Neutrophil (primary cell): ENCODE data around the gene PIK3R6.
A peak's percentile ranks its signal among the peaks of the same experiment; 100 is the strongest.

Experiments
- H3K27ac ChIP-seq: fragments of 200-600 bp; sonication (generic); 2 replicates; pipeline ENCODE4 v1.5.1; 2016; ENCODE audit warnings: mild to moderate bottlenecking, moderate library complexity
- H3K27me3 ChIP-seq: fragments of 200-600 bp; sonication (generic); 2 replicates; pipeline ENCODE4 v1.6.0; 2016; ENCODE audit warnings: mild to moderate bottlenecking
- H3K36me3 ChIP-seq: fragments of 200-600 bp; sonication (generic); 2 replicates; pipeline ENCODE4 v1.5.1; 2017
- H3K4me1 ChIP-seq, 2 experiments: fragments of 200-600 bp in 1 of 2; sonication (generic) in 1 of 2; 1 replicate in 1 of 2; 2 replicates in 1 of 2; pipeline versions ENCODE4 v1.5.1 to v1.6.1; 2013 to 2016; ENCODE audit warnings: low read depth in 1 of 2, low read length in 1 of 2, mild to moderate bottlenecking in 1 of 2, moderate library complexity in 1 of 2; ENCODE audit not compliant: control insufficient read depth in 1 of 2, insufficient read depth in 1 of 2
- H3K4me3 ChIP-seq, 2 experiments: fragments of 200-600 bp in 1 of 2; sonication (generic) in 1 of 2; 1 replicate in 1 of 2; 2 replicates in 1 of 2; pipeline ENCODE4 v1.5.1; 2013 to 2016; ENCODE audit warnings: low read depth in 1 of 2, low read length in 1 of 2, mild to moderate bottlenecking in 1 of 2, moderate library complexity in 1 of 2
- H3K9me3 ChIP-seq: fragments of 200-600 bp; sonication (generic); 2 replicates; pipeline ENCODE4 v1.5.1; 2016
- CTCF ChIP-seq: fragments of 200-600 bp; sonication (generic); IDR thresholded peaks from 2 replicates; pipeline ENCODE4 v1.5.1; 2016; ENCODE audit warnings: antibody characterized with exemption

PIK3R6 gene

GRCh38 chr17:8883353-8883752 is 15.9 kb upstream of the PIK3R6 start:
- Histone ChIP-seq H3K36me3 (peaks cover 100% of the 10 kb centered on the region), H3K4me3 (no peak overlapping the region), H3K27ac (no peak overlapping the region), H3K9me3 (no peaks in the 10 kb centered on the region), H3K4me1 (no peaks in the 10 kb centered on the region), H3K27me3 (no peaks in the 10 kb centered on the region)
- no peak for TF ChIP-seq CTCF

GRCh38 chr17:8881606-8882005 is 14.1 kb upstream of the PIK3R6 start:
- no peaks in the 10 kb centered on the region for H3K9me3 ChIP-seq
- H3K27ac ChIP-seq: peak overlapping the region; percentile 10
- no peak overlapping the region for H3K4me3 ChIP-seq
- no peak for TF ChIP-seq CTCF
- H3K4me1 ChIP-seq: no peaks in the 10 kb centered on the region
- H3K27me3 ChIP-seq: no peaks in the 10 kb centered on the region
- H3K36me3 ChIP-seq: peaks cover 97% of the 10 kb centered on the region

- Histone ChIP-seq H3K27me3 (no peaks in the 10 kb centered on the region), H3K4me1 (no peaks in the 10 kb centered on the region), H3K4me3 (no peak overlapping the region), H3K36me3 (peaks cover 95% of the 10 kb centered on the region), H3K27ac (peak overlapping the region; percentile 7), H3K9me3 (no peaks in the 10 kb centered on the region)
- TF ChIP-seq CTCF: no peak
Measured at GRCh38 chr17:8880466-8880865, 13.0 kb upstream of the PIK3R6 start.

GRCh38 chr17:8879410-8879809 is 11.9 kb upstream of the PIK3R6 start:
- no peaks in the 10 kb centered on the region for H3K4me1 ChIP-seq
- TF ChIP-seq CTCF: no peak
- H3K27me3 ChIP-seq: no peaks in the 10 kb centered on the region
- no peaks in the 10 kb centered on the region for H3K9me3 ChIP-seq
- no peak overlapping the region for H3K4me3 ChIP-seq
- peaks cover 93% of the 10 kb centered on the region for H3K36me3 ChIP-seq
- peak overlapping the region; percentile 15 for H3K27ac ChIP-seq

GRCh38 chr17:8877984-8878383 is 10.5 kb upstream of the PIK3R6 start:
- H3K4me1 ChIP-seq: no peaks in the 10 kb centered on the region
- no peak for TF ChIP-seq CTCF
- no peak overlapping the region for H3K4me3 ChIP-seq
- peak overlapping the region; percentile 54 for H3K27ac ChIP-seq
- no peaks in the 10 kb centered on the region for H3K27me3 ChIP-seq
- H3K9me3 ChIP-seq: no peaks in the 10 kb centered on the region
- peaks cover 88% of the 10 kb centered on the region for H3K36me3 ChIP-seq

- Histone ChIP-seq H3K27me3 (no peaks in the 10 kb centered on the region), H3K9me3 (no peaks in the 10 kb centered on the region), H3K36me3 (peaks cover 67% of the 10 kb centered on the region), H3K4me1 (no peaks in the 10 kb centered on the region), H3K27ac (no peak overlapping the region), H3K4me3 (no peak overlapping the region)
- no peak for TF ChIP-seq CTCF
Measured at GRCh38 chr17:8875957-8876356, 8.5 kb upstream of the PIK3R6 start.
